ENCODE measurements around the gene KCTD7.

- TF ChIP-seq ZBTB1 (CRISPR knock-in tag; IDR thresholded peaks at IDR 0.05; ENCODE audit: borderline replicate concordance) (no peak), EZH2 (conservative IDR thresholded peaks at IDR 0.05; ENCODE audit: low read depth, low read length) (no peak), CTCF (CRISPR knock-in tag; IDR thresholded peaks at IDR 0.05) (no peak), REST (IDR thresholded peaks at IDR 0.05; ENCODE audit: borderline replicate concordance in 1 of 2, low read depth in 1 of 2, low read length in 2 of 2) (no peak), SETDB1 (CRISPR knock-in tag; IDR thresholded peaks at IDR 0.05; ENCODE audit: borderline replicate concordance) (no peak), FOSL1 (CRISPR knock-in tag; IDR thresholded peaks at IDR 0.05; ENCODE audit: borderline replicate concordance) (no peak), SMC3 (IDR thresholded peaks at IDR 0.05; ENCODE audit: low read length) (no peak), ZNF468 (CRISPR knock-in tag; IDR thresholded peaks at IDR 0.05) (no peak)
Observed at GRCh38 chr7:66631471-66631870, 2.8 kb downstream of the KCTD7 start.

Data from HepG2 (cell line).